Stimulated activated naive CD4-positive, alpha-beta T cell (primary cell): ENCODE results near the gene NDST1.

ENCODE experiments used
- DNase-seq, 6 experiments: peaks; one replicate each; lab custom pipeline; 2025; lab: John Stamatoyannopoulos, UW

Gene NDST1

DNA sequence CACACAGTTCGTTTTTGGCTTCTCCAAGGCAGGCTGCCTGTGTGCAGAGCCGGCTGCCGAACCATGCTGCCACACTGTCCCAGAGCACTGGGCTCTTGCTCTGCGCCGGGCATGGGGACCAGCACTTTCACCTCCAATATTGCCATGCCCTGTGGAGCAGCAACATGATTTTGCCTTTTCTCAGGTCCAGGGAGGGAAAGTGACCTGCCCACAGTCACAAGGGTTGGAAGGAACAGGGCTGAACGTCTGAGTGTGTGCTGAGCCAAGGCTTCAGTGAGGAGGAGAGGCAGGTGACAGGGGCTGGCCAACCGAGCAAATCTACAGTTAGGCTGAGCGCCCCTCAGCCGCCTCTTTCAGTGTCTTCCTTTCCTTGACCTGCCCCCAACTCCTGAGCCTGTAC lies 98.5 kb downstream of the NDST1 start:
- DNase-seq: no peak

DNA sequence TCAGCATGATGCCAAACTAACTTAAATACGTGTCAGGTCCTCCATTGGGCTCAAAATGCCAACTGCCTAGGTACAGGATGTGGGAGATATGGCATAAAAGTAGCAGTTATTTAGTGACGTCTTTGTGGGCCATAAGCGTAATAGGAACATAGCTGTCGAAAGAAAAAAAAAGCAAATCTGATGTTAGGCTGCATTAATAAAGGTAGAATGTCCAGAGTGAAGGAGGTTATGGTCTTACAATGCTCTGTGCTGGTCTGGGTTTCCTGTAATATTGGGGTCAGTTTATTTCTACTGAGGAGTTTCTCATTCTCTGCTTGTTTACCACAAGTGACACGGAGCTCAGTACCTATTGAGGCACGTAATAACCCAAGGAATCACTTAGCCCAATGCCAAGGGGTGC lies 99.2 kb downstream of the NDST1 start:
- no peak for DNase-seq
